ENCODE measurements around the gene NOTCH3.

Gene NOTCH3

GRCh38 chr19:15200553-15201364 is at the start of gene NOTCH3:
TSS of gene NOTCH3 (minus strand) at chr19:15200995. CDS start at chr19:15200905, 90 bp downstream.
- no peak for DNase-seq (ENCODE audit: low read depth)

- DNase-seq (ENCODE audit: low read depth): no peak
Observed at GRCh38 chr19:15250640-15250993, 49.8 kb upstream of the NOTCH3 start.

DNA sequence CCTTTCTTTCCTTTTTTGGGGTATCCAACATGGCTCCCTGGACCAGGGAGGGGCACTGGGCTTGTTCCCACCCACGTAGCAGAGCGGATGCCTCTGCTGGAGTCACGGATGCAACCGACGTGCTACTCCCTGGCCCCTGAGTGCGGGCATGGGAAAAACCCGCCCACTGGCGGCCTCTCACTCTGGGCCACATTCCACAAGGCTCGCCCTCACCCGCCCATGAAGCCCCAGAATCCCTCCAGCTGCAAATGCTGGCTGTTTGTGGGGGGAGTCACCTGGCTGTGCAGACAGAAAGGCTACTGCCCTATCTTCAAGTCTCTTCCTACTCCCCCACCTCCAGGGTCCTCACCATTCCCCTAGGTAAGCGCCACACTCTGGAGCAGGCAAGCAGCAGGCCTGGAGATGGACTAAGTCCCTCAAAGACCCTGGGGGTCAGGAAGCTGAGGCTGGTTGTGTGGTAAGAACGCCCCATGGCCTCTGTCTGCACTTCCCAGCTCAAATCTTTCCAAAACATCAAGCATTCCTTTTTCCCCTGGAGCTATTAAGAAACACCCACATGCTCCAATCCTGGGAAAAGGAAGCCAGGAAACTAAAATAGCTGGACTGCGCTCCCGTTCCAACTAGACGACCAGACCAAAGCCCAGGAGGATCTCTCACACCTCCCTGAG is 49.3 kb upstream of the NOTCH3 start:
- no peak for DNase-seq (ENCODE audit: low read depth)

DNA sequence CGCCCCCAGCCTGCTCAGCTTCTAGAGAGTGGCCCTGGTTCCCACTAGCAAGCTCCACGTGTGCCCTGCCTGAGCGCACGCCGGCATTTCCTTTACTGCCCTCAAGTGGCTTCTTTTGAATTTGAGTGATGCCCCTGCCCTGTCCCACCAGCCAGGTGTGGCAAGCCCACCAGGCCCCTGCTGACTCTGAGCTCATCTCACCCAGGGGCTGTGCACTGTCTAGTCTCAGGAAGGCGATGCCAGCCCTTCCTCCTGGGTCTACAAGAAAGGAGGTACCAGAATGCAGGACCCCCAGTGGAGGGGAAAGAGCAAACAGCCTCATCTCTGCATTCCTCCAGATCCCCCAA is 48.7 kb upstream of the NOTCH3 start:
- DNase-seq (ENCODE audit: low read depth): no peak

- DNase-seq (ENCODE audit: low read depth): no peak
Observed at GRCh38 chr19:15248648-15249527, 48.1 kb upstream of the NOTCH3 start.

- no peak for DNase-seq (ENCODE audit: low read depth)
Observed at GRCh38 chr19:15248106-15248505, 47.3 kb upstream of the NOTCH3 start.

DNA sequence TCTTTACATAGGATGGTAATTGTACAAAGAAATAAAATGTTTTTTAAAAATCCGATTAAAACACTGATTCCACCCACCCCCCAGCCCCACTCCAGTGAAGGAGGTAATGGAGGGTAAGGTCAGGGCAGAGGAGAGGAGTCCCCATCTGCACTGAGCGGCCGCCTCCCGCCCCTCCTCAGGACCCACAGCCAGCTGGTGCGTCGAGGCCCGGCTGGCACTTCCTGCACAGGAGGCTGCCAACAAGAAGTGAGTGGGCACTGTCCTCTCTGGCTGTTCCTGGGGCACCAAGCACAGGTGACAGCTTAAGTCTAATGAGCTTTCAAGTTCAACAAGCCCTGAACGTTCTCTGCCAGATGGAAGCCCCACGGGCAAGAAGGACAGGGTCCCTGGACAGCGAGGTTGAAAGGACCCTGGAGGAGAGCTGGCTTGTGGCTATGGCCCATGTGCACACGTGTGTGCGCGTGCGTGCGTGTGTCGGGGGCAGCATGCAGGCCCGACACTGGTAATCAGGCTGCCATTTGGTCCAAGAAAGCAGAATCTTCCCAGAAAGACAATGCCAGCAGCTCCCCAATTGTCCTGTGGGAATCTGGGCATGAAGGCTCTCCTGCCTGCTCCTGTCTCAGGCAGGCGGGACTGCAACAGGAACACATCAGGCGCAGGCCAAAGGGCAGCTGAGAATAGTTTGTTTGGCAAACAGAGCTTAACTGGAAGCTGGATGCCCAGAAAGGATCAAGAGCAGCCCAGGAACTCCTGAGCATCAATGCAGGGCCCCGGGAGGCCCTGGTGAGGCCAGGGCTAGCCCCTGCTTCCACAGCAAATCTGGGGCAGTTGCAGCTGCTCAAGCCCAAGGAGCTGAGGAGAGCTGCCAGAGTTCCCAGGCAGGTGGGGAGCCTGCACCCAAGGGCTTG is 46.6 kb upstream of the NOTCH3 start:
- no peak for DNase-seq (ENCODE audit: low read depth)

GRCh38 chr19:15246198-15246481 is 45.3 kb upstream of the NOTCH3 start:
- DNase-seq (ENCODE audit: low read depth): no peak

DNA sequence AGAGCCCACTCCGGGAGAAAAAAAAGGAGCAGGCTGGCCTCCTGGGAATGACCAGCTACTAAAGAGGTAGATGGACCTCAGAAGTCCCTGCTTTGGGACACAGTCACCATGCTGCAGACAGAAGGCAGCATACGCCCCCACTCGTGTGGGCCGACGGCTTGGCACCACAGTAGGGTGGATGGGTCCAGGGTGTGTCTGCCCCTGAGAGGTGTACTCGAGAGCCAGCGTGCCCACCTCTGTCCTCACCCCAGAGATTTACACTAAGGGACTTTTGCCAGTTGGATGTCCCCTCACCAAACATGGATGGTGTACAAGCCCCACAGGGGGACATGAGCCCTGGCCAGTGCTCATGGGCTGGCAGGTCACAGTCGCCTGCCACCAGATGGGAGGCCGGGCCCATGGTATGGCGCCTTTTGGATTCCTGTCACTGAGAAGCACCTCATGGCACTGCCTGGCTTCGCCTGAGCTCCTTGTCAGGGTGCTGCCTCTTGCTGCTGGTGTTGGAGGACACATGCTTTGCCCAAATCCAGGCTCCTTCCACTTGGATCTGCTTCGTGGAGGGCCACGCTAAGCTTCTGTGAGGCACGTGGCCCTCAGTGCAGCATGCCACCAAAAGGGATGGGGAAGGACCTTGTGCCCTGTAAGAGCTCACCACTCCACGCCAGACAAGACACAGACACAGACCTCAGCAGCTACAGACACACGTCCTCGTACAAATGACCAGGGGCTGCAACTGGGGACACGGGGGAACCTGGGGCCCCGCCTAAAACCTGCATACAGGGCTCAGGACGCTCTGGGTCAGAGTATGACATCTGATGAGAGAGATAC is 44.8 kb upstream of the NOTCH3 start:
- DNase-seq (ENCODE audit: low read depth): no peak

- DNase-seq (ENCODE audit: low read depth): no peak
Observed at GRCh38 chr19:15244808-15245207, 44.0 kb upstream of the NOTCH3 start.

DNA sequence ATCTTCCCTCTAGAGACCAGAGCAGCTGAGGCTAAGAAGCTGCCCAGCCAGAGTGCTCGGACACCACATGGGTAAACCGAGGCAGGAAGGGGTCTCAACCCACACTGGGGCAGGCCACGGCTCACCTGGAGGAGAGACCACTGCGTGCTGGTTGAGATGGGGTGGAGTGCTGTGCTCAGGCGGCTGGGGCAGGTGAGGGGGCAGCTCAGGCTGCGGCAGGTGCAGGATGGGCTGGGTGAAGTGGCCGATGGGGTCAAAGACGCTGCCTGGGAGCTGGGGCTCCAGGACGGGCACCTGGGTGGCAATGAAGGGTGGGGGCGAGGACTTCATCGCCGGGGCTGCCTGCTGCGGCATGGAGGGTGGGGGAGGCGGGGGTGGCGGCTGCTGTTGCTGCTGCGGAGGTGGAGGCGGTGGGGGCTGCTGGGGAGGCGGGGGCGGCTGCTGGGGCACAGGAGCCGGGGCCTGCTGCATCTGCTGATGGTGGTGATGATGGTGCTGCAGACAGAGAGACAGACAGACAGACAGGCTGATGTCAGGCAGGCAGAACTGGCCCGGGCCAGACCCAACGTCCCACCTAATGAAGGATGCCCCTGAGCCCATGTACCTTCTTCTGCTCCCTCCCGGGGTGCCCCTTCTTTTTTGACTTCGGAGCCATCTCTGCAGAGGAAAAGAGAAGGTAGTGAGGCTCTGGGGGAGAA is 43.5 kb upstream of the NOTCH3 start:
- no peak for DNase-seq (ENCODE audit: low read depth)

- DNase-seq (ENCODE audit: low read depth): no peak
Observed at GRCh38 chr19:15243236-15243957, 42.6 kb upstream of the NOTCH3 start.

DNA sequence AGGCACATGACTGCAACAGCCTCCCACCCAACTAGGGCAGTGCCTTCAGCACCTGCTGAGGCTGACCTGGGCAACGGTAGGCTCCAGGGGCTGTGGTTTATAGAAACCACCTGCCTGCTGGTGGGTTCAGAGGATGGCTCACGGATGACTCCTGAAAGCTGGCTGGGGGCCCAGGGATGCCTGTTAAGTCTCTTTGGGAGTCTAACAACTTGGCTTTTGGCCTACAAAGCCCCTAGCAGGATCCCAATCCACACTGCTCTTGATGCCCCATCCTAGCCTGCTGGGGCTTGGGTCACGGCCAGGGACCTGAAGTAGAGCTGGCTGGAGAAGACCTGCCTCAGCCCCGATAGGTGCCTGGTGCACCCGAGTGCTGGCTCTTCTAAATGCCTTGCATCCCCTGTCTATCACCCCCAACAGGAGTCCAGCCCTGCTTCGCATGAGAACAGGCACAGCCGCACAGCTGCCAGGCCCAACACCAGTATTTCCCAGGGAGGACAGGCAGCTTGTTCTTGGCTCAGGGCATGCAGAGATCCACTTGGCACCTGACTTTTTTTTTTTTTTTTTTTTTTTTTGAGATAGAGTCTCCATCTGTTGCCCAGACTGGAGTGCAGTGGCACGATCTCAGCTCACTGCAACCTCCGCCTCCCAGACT is 40.6 kb upstream of the NOTCH3 start:
- DNase-seq (ENCODE audit: low read depth): no peak

GRCh38 chr19:15240515-15240914 is 39.7 kb upstream of the NOTCH3 start:
- DNase-seq (ENCODE audit: low read depth): no peak

DNA sequence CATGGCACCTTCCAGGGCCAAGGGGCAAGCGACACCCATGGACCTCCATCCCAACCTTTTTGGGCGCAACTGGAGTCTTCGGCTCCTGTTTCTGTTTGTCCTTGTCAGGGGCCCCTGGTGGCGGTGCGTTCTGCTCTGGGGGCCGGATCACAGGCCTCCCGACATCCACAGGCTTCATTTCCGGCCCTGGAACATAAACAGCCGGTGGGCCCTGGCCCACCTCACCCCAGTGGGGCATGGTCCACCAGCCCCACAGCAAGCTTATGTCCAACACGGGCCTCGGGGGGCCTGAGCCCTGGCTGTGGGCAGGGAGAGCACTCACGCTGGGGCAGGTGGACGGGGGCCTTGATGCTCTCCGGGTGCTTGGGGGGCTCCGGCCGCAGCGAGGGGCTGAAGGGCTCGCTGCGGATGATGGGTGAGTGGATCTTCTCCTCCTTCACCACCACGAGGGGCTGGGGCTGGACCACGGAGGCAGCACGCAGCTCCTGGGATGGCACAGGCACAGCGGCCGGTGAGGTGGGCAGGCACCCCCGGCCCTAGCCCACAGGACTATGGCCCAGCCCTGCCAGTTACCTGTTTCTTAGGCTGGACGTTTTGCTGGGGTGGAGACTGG is 38.6 kb upstream of the NOTCH3 start:
- no peak for DNase-seq (ENCODE audit: low read depth)

- no peak for DNase-seq (ENCODE audit: low read depth)
Observed at GRCh38 chr19:15238639-15239155, 37.9 kb upstream of the NOTCH3 start.

- DNase-seq (ENCODE audit: low read depth): no peak
Observed at GRCh38 chr19:15237759-15238638, 37.2 kb upstream of the NOTCH3 start.

GRCh38 chr19:15236886-15237285 is 36.1 kb upstream of the NOTCH3 start:
- DNase-seq (ENCODE audit: low read depth): no peak
